Effector memory CD8-positive, alpha-beta T cell (primary cell): Measurements from ENCODE around the gene MSL1.

Experiments used
- ATAC-seq: fragments of 150-1000 bp; cut with Tn5 transposase; replicated peaks from 2 replicates; pipeline ENCODE4 v1.10.0; 2021; ENCODE audit warnings: mild to moderate bottlenecking, moderate library complexity
- DNase-seq, 3 experiments: peaks; one replicate each; pipeline ENCODE4 v3.0.0; 2021
- H3K27ac Mint-ChIP-seq, 2 donors: one replicate each; pipeline ENCODE4 v1.8.0; 2022; ENCODE audit warnings: mild to moderate bottlenecking in 2 of 2, mixed read lengths in 2 of 2, moderate library complexity in 2 of 2
- H3K27me3 Mint-ChIP-seq, 2 donors: one replicate each; pipeline ENCODE4 v1.8.0; 2022; ENCODE audit warnings: mixed read lengths in 2 of 2
- H3K36me3 Mint-ChIP-seq: one replicate; pipeline ENCODE4 v1.8.0; 2022; ENCODE audit warnings: mild to moderate bottlenecking, moderate library complexity, mixed read lengths; ENCODE audit not compliant: insufficient read depth
- H3K4me1 Mint-ChIP-seq, 2 donors: one replicate each; pipeline ENCODE4 v1.8.0; 2022; ENCODE audit warnings: low read depth in 2 of 2, mixed read lengths in 2 of 2
- H3K4me3 Mint-ChIP-seq, 2 donors: one replicate each; pipeline ENCODE4 v1.8.0; 2022; ENCODE audit warnings: mild to moderate bottlenecking in 2 of 2, mixed read lengths in 2 of 2, moderate library complexity in 2 of 2
- H3K9me3 Mint-ChIP-seq, 2 donors: one replicate each; pipeline ENCODE4 v1.8.0; 2022; ENCODE audit warnings: mixed read lengths in 2 of 2

MSL1 gene

GRCh38 chr17:40104594-40105486 is 16.9 kb upstream of the MSL1 start:
- Mint-ChIP-seq H3K9me3 (no peaks in the 10 kb centered on the region), H3K27ac (peak overlapping the region in 1 of 2 donors; percentile 99), H3K36me3 (peaks cover 32% of the 10 kb centered on the region), H3K27me3 (no peaks in the 10 kb centered on the region), H3K4me3 (peak overlapping the region; percentile 36 to 69), H3K4me1 (peaks cover 64 to 78% of the 10 kb centered on the region in 2 donors)
- ATAC-seq (no peak), DNase-seq (no peak)

DNA sequence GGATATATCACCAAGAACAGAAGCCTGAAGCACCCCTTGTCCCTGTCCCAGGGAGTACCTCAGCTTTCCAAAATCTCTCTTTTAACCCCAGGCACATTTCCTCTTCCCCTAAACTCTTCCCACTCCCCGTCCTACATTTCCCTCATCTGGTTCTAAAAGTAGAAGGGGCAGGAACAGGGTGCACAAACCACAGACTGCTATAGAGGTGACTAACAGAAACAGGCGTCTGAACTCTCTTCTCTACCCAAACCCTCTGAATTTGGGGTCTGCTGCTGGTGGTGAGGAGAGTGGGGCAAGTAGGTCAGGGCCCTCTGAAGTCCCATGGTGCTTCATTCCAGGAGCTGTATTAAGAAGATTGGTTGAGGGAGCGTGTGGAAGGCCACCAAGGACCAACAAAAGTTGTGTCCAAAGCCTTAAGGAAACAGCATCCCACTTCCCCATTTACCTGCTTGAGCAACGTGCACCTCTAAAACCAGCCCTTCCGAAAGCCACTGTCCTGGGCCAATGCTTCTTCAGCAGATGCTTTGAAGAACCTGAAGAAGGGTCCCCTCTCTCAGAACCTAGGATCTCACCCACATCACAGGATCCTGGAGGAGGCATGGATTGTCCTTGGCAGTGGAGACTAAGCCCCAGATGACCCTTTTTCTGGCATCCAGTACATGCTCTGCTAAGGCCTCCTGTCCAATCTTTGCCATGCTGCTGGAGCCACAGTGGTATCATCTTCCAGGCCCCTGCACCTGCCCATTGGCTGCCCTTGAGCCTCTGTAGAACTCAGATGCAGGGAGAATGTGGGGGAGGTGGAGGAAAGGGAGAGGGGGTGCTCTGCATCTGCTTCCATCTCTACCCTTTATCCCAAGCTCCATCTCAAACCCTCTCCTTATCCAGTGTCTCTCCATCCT is 15.7 kb upstream of the MSL1 start:
- no peaks in the 10 kb centered on the region for H3K9me3 Mint-ChIP-seq
- peaks cover 67 to 77% of the 10 kb centered on the region in 2 donors for H3K4me1 Mint-ChIP-seq
- no peak for DNase-seq
- H3K27me3 Mint-ChIP-seq, result no peaks in the 10 kb centered on the region
- H3K27ac Mint-ChIP-seq, result peak overlapping the region; percentile 87 to 99
- H3K36me3 Mint-ChIP-seq, result peaks cover 19% of the 10 kb centered on the region
- ATAC-seq, result no peak
- H3K4me3 Mint-ChIP-seq, result peak overlapping the region; percentile 60 to 71

DNA sequence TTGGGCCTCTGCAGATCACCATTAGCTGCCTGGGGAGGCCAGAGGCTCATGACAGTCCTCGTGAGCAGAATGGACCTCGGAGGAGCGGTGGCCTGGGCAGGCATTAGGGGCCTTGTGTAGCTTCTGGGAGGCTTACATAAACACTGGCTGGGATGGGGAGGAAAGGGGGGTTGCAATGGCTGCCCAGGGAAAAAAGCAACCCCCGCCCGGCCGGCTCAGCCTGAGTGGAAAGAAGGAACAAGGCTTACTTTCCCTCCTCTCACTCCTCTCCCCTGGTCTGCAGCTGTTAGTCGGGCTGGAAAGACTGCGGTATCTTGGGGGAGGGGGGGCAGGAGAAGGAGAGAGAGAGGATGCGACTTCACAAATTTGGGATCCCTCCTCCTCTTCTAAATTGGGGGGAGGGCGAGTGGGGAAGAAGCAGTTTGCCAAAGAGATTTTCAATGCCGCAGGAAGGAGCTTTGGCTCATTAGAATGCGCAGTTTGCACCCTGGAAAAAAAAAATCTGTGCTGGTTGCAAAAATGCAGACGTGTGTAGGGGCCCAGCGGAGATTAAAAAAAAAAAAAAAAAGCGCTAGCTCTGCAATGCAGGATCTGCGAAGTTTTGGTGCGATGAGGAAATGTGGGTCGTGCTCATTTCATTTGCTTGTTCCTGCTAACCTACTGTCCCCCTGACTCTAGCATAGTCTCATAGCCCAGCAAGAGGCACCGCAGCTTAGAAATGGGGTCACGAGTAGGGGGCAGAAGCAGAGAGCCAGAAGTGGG is 14.8 kb upstream of the MSL1 start:
- Mint-ChIP-seq H3K4me1 (peaks cover 70 to 79% of the 10 kb centered on the region in 2 donors), H3K27ac (peak overlapping the region; percentile 98 to 99), H3K36me3 (peaks cover 18% of the 10 kb centered on the region), H3K4me3 (peak overlapping the region; percentile 60 to 71), H3K9me3 (no peaks in the 10 kb centered on the region), H3K27me3 (no peaks in the 10 kb centered on the region)
- ATAC-seq (peak; percentile 33), DNase-seq (peak in 1 of 3 experiments; percentile 29)

DNA sequence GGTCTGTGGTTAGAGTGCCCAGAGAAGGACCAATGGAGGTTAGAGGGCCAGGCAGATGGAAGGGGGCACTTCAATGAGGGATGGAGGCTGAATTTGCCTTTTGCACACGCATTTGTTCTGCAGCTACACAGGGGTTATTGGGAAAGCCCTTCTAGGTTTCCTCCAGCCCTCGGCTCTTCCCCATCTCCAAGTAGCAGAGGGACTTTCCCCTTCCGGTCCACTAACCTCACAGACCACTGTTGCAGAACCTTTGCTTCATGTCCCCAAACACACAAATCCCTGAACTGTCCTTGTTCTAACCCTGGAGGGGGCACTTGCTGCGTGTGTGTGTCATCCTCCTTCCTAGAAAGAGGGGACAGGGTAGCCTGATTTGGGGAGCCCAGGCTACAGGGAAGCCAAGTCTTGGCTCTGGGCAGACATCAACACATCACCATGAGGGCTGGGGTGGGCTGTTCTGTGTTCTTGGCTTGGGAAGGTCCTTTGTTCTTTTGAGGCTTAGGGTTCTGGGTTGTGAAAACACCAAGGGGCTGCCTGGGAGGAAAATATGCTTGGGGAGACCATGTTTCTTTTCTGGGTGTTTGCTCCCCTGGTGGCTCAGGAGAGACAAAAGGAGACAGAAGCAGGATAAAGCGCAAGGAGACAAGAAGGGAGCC is 14.1 kb upstream of the MSL1 start:
- H3K4me1 Mint-ChIP-seq, result peaks cover 76 to 85% of the 10 kb centered on the region in 2 donors
- peaks cover 18% of the 10 kb centered on the region for H3K36me3 Mint-ChIP-seq
- H3K27me3 Mint-ChIP-seq, result no peaks in the 10 kb centered on the region
- ATAC-seq (peak; percentile 9), DNase-seq (no peak)
- H3K9me3 Mint-ChIP-seq, result no peaks in the 10 kb centered on the region
- H3K27ac Mint-ChIP-seq, result peak overlapping the region; percentile 98 to 99
- H3K4me3 Mint-ChIP-seq, result peak overlapping the region; percentile 60 to 71

- peak overlapping the region; percentile 98 to 99 for H3K27ac Mint-ChIP-seq
- peak overlapping the region; percentile 52 to 71 for H3K4me3 Mint-ChIP-seq
Observed at GRCh38 chr17:40108970-40109824, 12.6 kb upstream of the MSL1 start.

DNA sequence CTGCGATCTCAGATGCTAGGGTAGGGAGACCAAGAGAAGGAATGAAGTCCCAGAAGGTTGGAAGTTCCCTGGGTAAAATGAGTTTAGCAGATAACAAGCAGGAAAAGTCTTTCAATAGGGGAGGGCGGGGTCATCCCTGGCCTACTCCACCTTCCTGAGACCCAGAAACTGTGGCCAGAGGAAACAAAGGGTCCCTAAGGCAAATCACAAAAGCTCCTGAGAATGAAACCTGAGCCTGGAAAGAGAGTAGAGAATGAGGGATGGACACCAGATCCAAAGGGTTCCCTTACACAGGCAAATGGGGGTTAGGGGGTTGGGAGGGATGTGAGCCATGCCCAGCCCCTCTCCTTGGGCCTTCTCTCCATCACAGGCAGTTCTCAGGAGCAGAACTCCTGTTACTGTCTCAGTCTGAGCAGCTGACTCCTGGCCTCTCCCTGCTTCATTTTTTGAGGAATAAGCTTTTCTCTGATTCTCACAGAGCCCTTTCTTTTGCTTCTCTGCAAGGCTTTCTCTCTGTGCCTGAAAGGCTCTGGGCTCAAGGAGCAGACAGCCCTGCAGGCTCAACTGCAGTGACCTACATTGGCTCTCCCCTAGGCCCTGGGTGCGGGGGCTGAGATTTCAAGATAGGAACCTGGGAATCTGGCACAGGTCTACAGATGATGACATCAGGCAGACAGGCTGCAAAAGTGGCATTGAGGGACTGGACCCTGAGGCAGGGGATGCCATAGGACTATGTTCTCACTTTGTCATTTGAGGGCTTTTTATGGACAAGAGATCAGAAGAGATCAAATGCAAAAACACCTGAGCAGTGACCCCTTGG is 11.5 kb upstream of the MSL1 start:
- Mint-ChIP-seq H3K36me3 (peaks cover 20% of the 10 kb centered on the region), H3K27me3 (no peaks in the 10 kb centered on the region), H3K9me3 (no peaks in the 10 kb centered on the region), H3K27ac (peak overlapping the region; percentile 74 to 99), H3K4me3 (peak overlapping the region; percentile 76), H3K4me1 (peaks cover 71 to 73% of the 10 kb centered on the region in 2 donors)
- DNase-seq, result no peak
- no peak for ATAC-seq

More at GRCh38 chr17:40108970-40109824, 12.6 kb upstream of the MSL1 start:
- Mint-ChIP-seq H3K27me3 (no peaks in the 10 kb centered on the region), H3K9me3 (no peaks in the 10 kb centered on the region), H3K4me1 (peaks cover 82 to 83% of the 10 kb centered on the region in 2 donors), H3K36me3 (peaks cover 20% of the 10 kb centered on the region)
- DNase-seq (no peak), ATAC-seq (no peak)

DNA sequence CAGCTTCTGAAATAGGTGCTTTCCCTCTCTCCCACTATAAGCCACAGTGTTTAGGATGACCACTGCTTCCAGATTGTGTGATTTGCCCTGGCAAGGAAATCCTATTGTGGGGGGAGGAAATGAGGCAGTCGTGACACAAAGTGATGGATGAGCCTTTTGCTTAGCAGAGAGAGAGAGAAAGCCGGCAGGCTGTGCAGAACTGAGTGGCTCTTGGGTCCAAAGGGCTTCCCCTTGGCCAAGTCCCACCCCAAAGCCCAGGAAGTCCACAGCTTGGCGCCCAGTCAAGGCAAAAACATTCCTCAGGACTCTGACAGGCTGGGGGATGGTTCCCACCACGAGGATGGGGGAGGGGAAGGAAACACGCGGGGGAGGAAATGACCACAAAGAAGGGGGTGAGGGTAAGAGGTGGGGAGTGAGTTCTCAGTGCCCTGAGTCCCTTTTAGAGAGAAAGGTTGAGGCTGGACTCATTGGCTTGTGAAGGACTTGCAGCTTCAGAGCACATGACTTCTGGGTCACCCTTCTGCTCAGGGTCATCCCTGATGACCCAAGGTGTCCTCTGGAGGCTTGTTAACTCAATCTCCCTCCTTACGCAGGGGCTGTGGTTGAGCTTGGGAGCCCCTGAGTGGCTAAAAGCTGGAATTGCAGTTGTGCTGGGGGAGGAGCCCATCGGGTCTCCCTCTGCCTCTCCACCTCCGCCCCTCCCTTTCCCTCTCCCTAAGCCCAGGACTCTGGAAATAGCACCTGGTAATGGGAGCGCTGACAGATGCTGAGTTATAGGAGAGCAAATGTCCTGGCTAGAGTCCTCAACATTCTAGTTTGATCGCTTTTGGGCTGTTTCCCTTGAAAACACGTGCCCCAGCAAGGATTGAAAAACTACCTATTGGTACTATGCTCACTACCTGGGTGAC is 10.3 kb upstream of the MSL1 start:
- peak; percentile 49 to 67 (median 49) for DNase-seq
- no peaks in the 10 kb centered on the region for H3K27me3 Mint-ChIP-seq
- H3K36me3 Mint-ChIP-seq, result peaks cover 20% of the 10 kb centered on the region
- H3K9me3 Mint-ChIP-seq, result no peaks in the 10 kb centered on the region
- H3K4me3 Mint-ChIP-seq, result peak overlapping the region; percentile 76
- H3K27ac Mint-ChIP-seq, result peak overlapping the region; percentile 74 to 99
- ATAC-seq, result peak; percentile 18
- H3K4me1 Mint-ChIP-seq, result peaks cover 61 to 62% of the 10 kb centered on the region in 2 donors

GRCh38 chr17:40112191-40112711 is 9.5 kb upstream of the MSL1 start:
- peak overlapping the region; percentile 76 for H3K4me3 Mint-ChIP-seq
- H3K27ac Mint-ChIP-seq, result peak overlapping the region; percentile 42 to 99
- H3K9me3 Mint-ChIP-seq, result no peaks in the 10 kb centered on the region
- no peaks in the 10 kb centered on the region for H3K27me3 Mint-ChIP-seq
- H3K36me3 Mint-ChIP-seq, result peaks cover 19% of the 10 kb centered on the region
- no peak for DNase-seq
- peaks cover 56 to 59% of the 10 kb centered on the region in 2 donors for H3K4me1 Mint-ChIP-seq
- ATAC-seq, result no peak

GRCh38 chr17:40112718-40113109 is 9.1 kb upstream of the MSL1 start:
- peak overlapping the region; percentile 76 for H3K4me3 Mint-ChIP-seq
- ATAC-seq, result no peak
- H3K27ac Mint-ChIP-seq, result peak overlapping the region; percentile 42 to 99
- peaks cover 51 to 54% of the 10 kb centered on the region in 2 donors for H3K4me1 Mint-ChIP-seq
- H3K36me3 Mint-ChIP-seq, result peaks cover 14% of the 10 kb centered on the region
- no peak for DNase-seq
- no peaks in the 10 kb centered on the region for H3K27me3 Mint-ChIP-seq
- no peaks in the 10 kb centered on the region for H3K9me3 Mint-ChIP-seq

- ATAC-seq, result peak; percentile 83
- peak; percentile 92 to 95 (median 93) for DNase-seq
- Mint-ChIP-seq H3K4me3 (peak overlapping the region; percentile 76), H3K27me3 (no peaks in the 10 kb centered on the region), H3K4me1 (peaks cover 45 to 48% of the 10 kb centered on the region in 2 donors), H3K36me3 (peaks cover 9% of the 10 kb centered on the region), H3K27ac (peak overlapping the region; percentile 42 to 99), H3K9me3 (no peaks in the 10 kb centered on the region)
Observed at GRCh38 chr17:40113110-40113906, 8.5 kb upstream of the MSL1 start.
